ENCODE data around the gene GAPDHS. TPM values are rescaled to one million over a fixed set of nuclear protein-coding genes. Genes with fewer than 3 reads are reported as not detected.

GAPDHS gene
- total and polyA plus RNA-seq, 4 donors, result not detected

DNA sequence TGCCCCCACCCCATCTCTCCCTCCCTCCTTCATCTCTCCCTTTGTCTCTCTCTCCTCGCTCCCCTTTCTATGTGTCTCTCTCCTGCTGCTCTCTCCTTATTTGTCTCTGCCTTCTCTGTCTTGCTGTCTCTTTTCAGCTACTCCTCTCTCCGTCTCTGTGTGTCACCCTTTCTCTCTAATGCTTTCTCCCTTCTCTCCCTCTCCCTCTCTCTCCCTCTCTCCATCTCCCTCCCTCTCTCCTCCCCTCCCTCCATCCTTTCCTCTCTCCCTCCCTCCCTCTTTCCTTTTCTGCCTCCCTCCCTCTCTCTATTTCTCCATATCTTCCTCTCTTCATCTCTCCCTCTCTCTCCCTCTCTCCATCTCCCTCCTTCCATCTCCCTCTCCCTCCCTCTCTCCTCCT is 29.5 kb downstream of the GAPDHS start:
- DNase-seq (ENCODE audit: low spot score), result no peak
- WGBS, result 68% methylated on average over 2 of the region's 2 CpGs
- Histone ChIP-seq H3K9ac (ENCODE audit: low read depth in 1 of 2, low read length in 2 of 2) (no peak overlapping the region), H3K27ac (ENCODE audit: low read depth in 1 of 2, low read length in 2 of 2) (no peak overlapping the region), H3K4me1 (ENCODE audit: control insufficient read depth in 4 of 4, insufficient read depth in 4 of 4, low read length in 3 of 4) (peaks cover 0 to 7% (median 4%) of the 10 kb centered on the region in 4 donors), H3K9me3 (ENCODE audit: control insufficient read depth in 4 of 4, low read length in 3 of 4) (no peaks in the 10 kb centered on the region), H3K36me3 (ENCODE audit: control insufficient read depth in 4 of 4, insufficient read depth in 3 of 4, low read depth in 1 of 4, low read length in 3 of 4) (no peaks in the 10 kb centered on the region), H3K4me3 (ENCODE audit: low read depth in 1 of 3, low read length in 3 of 3) (no peak overlapping the region), H3K27me3 (ENCODE audit: control insufficient read depth in 4 of 4, insufficient read depth in 4 of 4, low read length in 3 of 4) (peaks cover 0 to 7% (median 3%) of the 10 kb centered on the region in 4 donors)
- TF ChIP-seq YY1 (IDR thresholded peaks at IDR 0.05) (no peak), FOXA1 (IDR thresholded peaks at IDR 0.05) (no peak), RXRA (IDR thresholded peaks at IDR 0.05) (no peak), SP1 (IDR thresholded peaks at IDR 0.05) (no peak), TAF1 (conservative IDR thresholded peaks at IDR 0.05) (no peak), NR2F2 (IDR thresholded peaks at IDR 0.05) (no peak), JUND (IDR thresholded peaks at IDR 0.05) (no peak), FOXA2 (IDR thresholded peaks at IDR 0.05) (no peak), HNF4G (IDR thresholded peaks at IDR 0.05) (no peak), RAD21 (IDR thresholded peaks at IDR 0.05) (no peak), GABPA (IDR thresholded peaks at IDR 0.05 in 1 of 2, conservative IDR thresholded peaks at IDR 0.05 in 1 of 2) (no peak)
- TF ChIP-seq, protein P1, sequence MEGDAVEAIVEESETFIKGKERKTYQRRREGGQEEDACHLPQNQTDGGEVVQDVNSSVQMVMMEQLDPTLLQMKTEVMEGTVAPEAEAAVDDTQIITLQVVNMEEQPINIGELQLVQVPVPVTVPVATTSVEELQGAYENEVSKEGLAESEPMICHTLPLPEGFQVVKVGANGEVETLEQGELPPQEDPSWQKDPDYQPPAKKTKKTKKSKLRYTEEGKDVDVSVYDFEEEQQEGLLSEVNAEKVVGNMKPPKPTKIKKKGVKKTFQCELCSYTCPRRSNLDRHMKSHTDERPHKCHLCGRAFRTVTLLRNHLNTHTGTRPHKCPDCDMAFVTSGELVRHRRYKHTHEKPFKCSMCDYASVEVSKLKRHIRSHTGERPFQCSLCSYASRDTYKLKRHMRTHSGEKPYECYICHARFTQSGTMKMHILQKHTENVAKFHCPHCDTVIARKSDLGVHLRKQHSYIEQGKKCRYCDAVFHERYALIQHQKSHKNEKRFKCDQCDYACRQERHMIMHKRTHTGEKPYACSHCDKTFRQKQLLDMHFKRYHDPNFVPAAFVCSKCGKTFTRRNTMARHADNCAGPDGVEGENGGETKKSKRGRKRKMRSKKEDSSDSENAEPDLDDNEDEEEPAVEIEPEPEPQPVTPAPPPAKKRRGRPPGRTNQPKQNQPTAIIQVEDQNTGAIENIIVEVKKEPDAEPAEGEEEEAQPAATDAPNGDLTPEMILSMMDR (IDR thresholded peaks at IDR 0.05; ENCODE audit: low read depth, low read length, missing input control), result no peak
- TF ChIP-seq, protein P2, sequence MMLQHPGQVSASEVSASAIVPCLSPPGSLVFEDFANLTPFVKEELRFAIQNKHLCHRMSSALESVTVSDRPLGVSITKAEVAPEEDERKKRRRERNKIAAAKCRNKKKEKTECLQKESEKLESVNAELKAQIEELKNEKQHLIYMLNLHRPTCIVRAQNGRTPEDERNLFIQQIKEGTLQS (IDR thresholded peaks at IDR 0.05), result no peak
- TF ChIP-seq, protein P3, sequence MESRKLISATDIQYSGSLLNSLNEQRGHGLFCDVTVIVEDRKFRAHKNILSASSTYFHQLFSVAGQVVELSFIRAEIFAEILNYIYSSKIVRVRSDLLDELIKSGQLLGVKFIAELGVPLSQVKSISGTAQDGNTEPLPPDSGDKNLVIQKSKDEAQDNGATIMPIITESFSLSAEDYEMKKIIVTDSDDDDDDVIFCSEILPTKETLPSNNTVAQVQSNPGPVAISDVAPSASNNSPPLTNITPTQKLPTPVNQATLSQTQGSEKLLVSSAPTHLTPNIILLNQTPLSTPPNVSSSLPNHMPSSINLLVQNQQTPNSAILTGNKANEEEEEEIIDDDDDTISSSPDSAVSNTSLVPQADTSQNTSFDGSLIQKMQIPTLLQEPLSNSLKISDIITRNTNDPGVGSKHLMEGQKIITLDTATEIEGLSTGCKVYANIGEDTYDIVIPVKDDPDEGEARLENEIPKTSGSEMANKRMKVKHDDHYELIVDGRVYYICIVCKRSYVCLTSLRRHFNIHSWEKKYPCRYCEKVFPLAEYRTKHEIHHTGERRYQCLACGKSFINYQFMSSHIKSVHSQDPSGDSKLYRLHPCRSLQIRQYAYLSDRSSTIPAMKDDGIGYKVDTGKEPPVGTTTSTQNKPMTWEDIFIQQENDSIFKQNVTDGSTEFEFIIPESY (IDR thresholded peaks at IDR 0.05), result no peak
- TF ChIP-seq, protein P4, sequence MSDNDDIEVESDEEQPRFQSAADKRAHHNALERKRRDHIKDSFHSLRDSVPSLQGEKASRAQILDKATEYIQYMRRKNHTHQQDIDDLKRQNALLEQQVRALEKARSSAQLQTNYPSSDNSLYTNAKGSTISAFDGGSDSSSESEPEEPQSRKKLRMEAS (IDR thresholded peaks at IDR 0.05), result no peak

DNA sequence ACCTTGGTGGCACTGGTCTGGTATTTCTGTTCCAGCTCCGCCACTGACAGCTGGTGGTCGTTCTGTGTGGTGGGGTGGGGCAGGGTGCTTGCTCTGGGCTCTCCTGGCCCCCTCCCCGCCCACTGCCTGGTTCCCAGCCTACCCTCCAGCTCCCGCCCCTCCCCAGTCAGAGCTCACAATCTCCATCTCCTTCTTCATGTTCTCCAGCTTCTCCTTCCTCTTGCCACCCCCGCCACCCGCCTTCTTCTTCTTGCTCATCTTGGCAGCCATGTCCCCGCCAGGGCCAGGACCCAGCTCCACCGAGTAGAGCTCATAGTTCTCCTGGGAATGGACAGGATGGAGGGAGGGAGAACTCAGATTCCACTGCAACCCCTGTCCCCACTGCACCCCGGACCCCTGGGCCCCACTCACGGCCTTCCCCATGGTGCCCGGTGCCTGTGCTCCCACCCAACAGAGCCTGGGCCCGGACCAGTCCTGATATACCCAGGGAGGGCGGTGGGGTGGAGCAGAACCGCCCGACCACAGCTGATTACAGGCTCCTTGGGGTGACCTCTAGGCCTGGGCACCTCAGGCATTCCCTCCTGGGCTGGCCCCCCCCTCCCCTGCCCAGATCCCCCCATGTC is 30.1 kb downstream of the GAPDHS start, which contains the start of gene ATP4A:
TSS of gene ATP4A (minus strand) at position 452 of the 623 bp plus-strand sequence. CDS start at position 423, 29 bp downstream.
- H3K36me3 ChIP-seq (ENCODE audit: control insufficient read depth in 4 of 4, insufficient read depth in 3 of 4, low read depth in 1 of 4, low read length in 3 of 4), result no peaks in the 10 kb centered on the region
- H3K9ac ChIP-seq (ENCODE audit: low read depth in 1 of 2, low read length in 2 of 2), result no peak within 1 kb of the TSS
- no peaks in the 10 kb centered on the region for H3K9me3 ChIP-seq (ENCODE audit: control insufficient read depth in 4 of 4, low read length in 3 of 4)
- H3K4me3 ChIP-seq (ENCODE audit: low read depth in 1 of 3, low read length in 3 of 3), result no peak within 1 kb of the TSS
- no peak for DNase-seq (ENCODE audit: low spot score)
- H3K27ac ChIP-seq (ENCODE audit: low read depth in 1 of 2, low read length in 2 of 2), result no peak within 1 kb of the TSS
- H3K4me1 ChIP-seq (ENCODE audit: control insufficient read depth in 4 of 4, insufficient read depth in 4 of 4, low read length in 3 of 4), result peaks cover 0 to 1% (median under 1%) of the 10 kb centered on the region in 4 donors
- peaks cover 0 to 7% (median 3%) of the 10 kb centered on the region in 4 donors for H3K27me3 ChIP-seq (ENCODE audit: control insufficient read depth in 4 of 4, insufficient read depth in 4 of 4, low read length in 3 of 4)
- WGBS, result 78% methylated on average over 15 of the region's 15 CpGs
- TF ChIP-seq TAF1 (conservative IDR thresholded peaks at IDR 0.05) (no peak), GABPA (IDR thresholded peaks at IDR 0.05 in 1 of 2, conservative IDR thresholded peaks at IDR 0.05 in 1 of 2) (no peak), FOXA1 (IDR thresholded peaks at IDR 0.05) (no peak), JUND (IDR thresholded peaks at IDR 0.05) (no peak), HNF4G (IDR thresholded peaks at IDR 0.05) (no peak), RXRA (IDR thresholded peaks at IDR 0.05) (no peak), SP1 (IDR thresholded peaks at IDR 0.05) (no peak), RAD21 (IDR thresholded peaks at IDR 0.05) (no peak), YY1 (IDR thresholded peaks at IDR 0.05) (no peak), NR2F2 (IDR thresholded peaks at IDR 0.05) (no peak)
- TF ChIP-seq, protein P2 (IDR thresholded peaks at IDR 0.05), result no peak
- TF ChIP-seq, protein P3 (IDR thresholded peaks at IDR 0.05), result no peak
- TF ChIP-seq, protein P5, sequence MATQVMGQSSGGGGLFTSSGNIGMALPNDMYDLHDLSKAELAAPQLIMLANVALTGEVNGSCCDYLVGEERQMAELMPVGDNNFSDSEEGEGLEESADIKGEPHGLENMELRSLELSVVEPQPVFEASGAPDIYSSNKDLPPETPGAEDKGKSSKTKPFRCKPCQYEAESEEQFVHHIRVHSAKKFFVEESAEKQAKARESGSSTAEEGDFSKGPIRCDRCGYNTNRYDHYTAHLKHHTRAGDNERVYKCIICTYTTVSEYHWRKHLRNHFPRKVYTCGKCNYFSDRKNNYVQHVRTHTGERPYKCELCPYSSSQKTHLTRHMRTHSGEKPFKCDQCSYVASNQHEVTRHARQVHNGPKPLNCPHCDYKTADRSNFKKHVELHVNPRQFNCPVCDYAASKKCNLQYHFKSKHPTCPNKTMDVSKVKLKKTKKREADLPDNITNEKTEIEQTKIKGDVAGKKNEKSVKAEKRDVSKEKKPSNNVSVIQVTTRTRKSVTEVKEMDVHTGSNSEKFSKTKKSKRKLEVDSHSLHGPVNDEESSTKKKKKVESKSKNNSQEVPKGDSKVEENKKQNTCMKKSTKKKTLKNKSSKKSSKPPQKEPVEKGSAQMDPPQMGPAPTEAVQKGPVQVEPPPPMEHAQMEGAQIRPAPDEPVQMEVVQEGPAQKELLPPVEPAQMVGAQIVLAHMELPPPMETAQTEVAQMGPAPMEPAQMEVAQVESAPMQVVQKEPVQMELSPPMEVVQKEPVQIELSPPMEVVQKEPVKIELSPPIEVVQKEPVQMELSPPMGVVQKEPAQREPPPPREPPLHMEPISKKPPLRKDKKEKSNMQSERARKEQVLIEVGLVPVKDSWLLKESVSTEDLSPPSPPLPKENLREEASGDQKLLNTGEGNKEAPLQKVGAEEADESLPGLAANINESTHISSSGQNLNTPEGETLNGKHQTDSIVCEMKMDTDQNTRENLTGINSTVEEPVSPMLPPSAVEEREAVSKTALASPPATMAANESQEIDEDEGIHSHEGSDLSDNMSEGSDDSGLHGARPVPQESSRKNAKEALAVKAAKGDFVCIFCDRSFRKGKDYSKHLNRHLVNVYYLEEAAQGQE (IDR thresholded peaks at IDR 0.05), result no peak
- TF ChIP-seq, protein P4 (IDR thresholded peaks at IDR 0.05), result no peak
- TF ChIP-seq, protein P1 (IDR thresholded peaks at IDR 0.05; ENCODE audit: low read depth, low read length, missing input control), result no peak

All from liver (tissue), 9 donors.